ENCODE data around the gene ANLN.

The ANLN gene

DNA sequence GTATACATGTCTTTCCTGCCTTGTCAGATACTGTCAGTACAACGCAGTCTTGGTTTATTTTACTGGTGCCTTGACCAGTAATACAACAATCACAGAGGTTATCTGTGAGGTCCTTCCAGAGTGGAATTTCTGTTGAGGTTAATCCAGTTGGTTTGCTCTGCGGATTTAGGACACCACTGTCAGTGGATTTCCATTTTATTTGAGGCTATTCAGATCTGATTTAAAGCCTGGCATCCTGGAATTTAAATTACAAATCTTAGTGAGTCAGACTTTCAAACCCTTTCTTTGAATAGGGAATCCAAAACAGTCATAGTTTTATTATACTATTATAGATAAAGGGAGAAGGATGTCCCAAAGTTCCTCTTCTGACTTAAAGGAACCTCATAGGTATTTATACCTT lies 40.5 kb downstream of the ANLN start:
- Histone ChIP-seq H3K9me3 (ENCODE audit: insufficient read depth, low read length) (no peaks in the 10 kb centered on the region), H3K9me2 (replicated peaks; ENCODE audit: insufficient read depth, low read length) (no peaks in the 10 kb centered on the region), H3K27ac (ENCODE audit: low read depth, low read length) (no peak overlapping the region), H2AFZ (ENCODE audit: low read depth, low read length, severe bottlenecking) (no peak overlapping the region), H3K4me2 (ENCODE audit: low read depth, low read length, poor library complexity, severe bottlenecking) (no peak overlapping the region), H3K79me2 (ENCODE audit: insufficient read depth, low read length) (no peaks in the 10 kb centered on the region), H3K9ac (ENCODE audit: low read length) (no peak overlapping the region), H4K20me1 (ENCODE audit: low read depth, low read length) (no peaks in the 10 kb centered on the region), H3K36me3 (ENCODE audit: low read length) (peaks cover 89% of the 10 kb centered on the region), H3K4me3 (ENCODE audit: insufficient read depth, low read length, poor library complexity, severe bottlenecking) (no peak overlapping the region), H3F3A (ENCODE audit: insufficient read depth) (peaks cover 4% of the 10 kb centered on the region; the same call in 1 of the 2 replicates), H3K27me3 (ENCODE audit: low read length) (no peaks in the 10 kb centered on the region)
- no peak for TF ChIP-seq EZH2phosphoT487 (conservative IDR thresholded peaks at IDR 0.05; ENCODE audit: low read length)
- TF ChIP-seq, protein P1, sequence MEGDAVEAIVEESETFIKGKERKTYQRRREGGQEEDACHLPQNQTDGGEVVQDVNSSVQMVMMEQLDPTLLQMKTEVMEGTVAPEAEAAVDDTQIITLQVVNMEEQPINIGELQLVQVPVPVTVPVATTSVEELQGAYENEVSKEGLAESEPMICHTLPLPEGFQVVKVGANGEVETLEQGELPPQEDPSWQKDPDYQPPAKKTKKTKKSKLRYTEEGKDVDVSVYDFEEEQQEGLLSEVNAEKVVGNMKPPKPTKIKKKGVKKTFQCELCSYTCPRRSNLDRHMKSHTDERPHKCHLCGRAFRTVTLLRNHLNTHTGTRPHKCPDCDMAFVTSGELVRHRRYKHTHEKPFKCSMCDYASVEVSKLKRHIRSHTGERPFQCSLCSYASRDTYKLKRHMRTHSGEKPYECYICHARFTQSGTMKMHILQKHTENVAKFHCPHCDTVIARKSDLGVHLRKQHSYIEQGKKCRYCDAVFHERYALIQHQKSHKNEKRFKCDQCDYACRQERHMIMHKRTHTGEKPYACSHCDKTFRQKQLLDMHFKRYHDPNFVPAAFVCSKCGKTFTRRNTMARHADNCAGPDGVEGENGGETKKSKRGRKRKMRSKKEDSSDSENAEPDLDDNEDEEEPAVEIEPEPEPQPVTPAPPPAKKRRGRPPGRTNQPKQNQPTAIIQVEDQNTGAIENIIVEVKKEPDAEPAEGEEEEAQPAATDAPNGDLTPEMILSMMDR (IDR thresholded peaks at IDR 0.05; ENCODE audit: insufficient read depth, low read length, poor library complexity, severe bottlenecking): no peak

DNA sequence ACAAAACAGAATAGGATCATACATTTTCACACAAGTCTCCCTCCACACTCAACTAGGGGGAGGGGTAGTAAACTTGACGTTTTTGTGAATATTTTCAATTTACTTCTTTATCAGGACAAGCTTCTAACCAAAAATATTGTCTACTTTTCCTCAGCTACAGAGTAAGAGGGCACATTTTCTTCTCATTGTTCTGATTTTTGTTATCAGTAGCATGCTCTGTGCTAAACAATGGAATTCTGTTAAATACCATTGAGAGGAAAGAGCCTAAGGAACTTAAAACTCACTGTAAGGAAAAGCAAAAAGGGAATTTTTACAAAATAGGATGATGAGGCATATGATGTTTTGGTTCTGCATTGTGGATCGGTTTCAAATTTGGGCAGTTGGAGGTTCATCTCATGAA lies 41.2 kb downstream of the ANLN start:
- H4K20me1 ChIP-seq (ENCODE audit: low read depth, low read length): no peaks in the 10 kb centered on the region
- H3F3A ChIP-seq (ENCODE audit: insufficient read depth): peaks cover 5% of the 10 kb centered on the region; the same call in 1 of the 2 replicates
- no peak overlapping the region for H3K9ac ChIP-seq (ENCODE audit: low read length)
- no peaks in the 10 kb centered on the region for H3K27me3 ChIP-seq (ENCODE audit: low read length)
- no peaks in the 10 kb centered on the region for H3K9me2 ChIP-seq (replicated peaks; ENCODE audit: insufficient read depth, low read length)
- TF ChIP-seq EZH2phosphoT487 (conservative IDR thresholded peaks at IDR 0.05; ENCODE audit: low read length): no peak
- no peaks in the 10 kb centered on the region for H3K9me3 ChIP-seq (ENCODE audit: insufficient read depth, low read length)
- H3K4me2 ChIP-seq (ENCODE audit: low read depth, low read length, poor library complexity, severe bottlenecking): no peak overlapping the region
- H3K36me3 ChIP-seq (ENCODE audit: low read length): peaks cover 84% of the 10 kb centered on the region
- H3K79me2 ChIP-seq (ENCODE audit: insufficient read depth, low read length): no peaks in the 10 kb centered on the region
- H2AFZ ChIP-seq (ENCODE audit: low read depth, low read length, severe bottlenecking): no peak overlapping the region
- H3K4me3 ChIP-seq (ENCODE audit: insufficient read depth, low read length, poor library complexity, severe bottlenecking): no peak overlapping the region
- H3K27ac ChIP-seq (ENCODE audit: low read depth, low read length): no peak overlapping the region

DNA sequence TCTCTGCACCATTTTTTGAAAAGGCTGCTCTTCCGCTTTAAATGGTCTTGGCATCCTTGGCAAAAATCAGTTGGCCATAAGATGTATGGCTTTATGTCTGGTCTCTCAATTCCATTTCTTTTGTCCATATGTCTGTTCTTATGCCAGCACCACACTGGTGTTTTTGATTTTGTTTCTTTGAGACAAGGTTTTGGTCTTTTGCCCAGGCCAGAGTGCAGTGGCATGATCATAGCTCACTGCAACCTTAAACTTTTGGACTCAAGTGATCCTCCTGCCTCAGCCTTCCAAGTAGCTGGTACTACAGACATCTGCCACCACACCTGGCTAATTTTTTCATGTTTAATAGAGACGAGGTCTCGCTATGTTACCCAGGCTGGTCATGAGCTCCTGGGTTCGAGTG lies 48.5 kb downstream of the ANLN start:
- Histone ChIP-seq H3K27me3 (ENCODE audit: low read length) (no peaks in the 10 kb centered on the region), H3K9ac (ENCODE audit: low read length) (no peak overlapping the region), H3K9me2 (replicated peaks; ENCODE audit: insufficient read depth, low read length) (no peaks in the 10 kb centered on the region), H3K4me3 (ENCODE audit: insufficient read depth, low read length, poor library complexity, severe bottlenecking) (no peak overlapping the region), H3K79me2 (ENCODE audit: insufficient read depth, low read length) (peaks cover 14% of the 10 kb centered on the region; the same call in 1 of the 2 replicates), H2AFZ (ENCODE audit: low read depth, low read length, severe bottlenecking) (no peak overlapping the region), H3K27ac (ENCODE audit: low read depth, low read length) (no peak overlapping the region), H3F3A (ENCODE audit: insufficient read depth) (peaks cover 5% of the 10 kb centered on the region), H3K9me3 (ENCODE audit: insufficient read depth, low read length) (no peaks in the 10 kb centered on the region), H3K36me3 (ENCODE audit: low read length) (peaks cover 63% of the 10 kb centered on the region), H3K4me2 (ENCODE audit: low read depth, low read length, poor library complexity, severe bottlenecking) (no peak overlapping the region), H4K20me1 (ENCODE audit: low read depth, low read length) (no peaks in the 10 kb centered on the region)
- TF ChIP-seq, protein P1 (IDR thresholded peaks at IDR 0.05; ENCODE audit: insufficient read depth, low read length, poor library complexity, severe bottlenecking): no peak
- TF ChIP-seq EZH2phosphoT487 (conservative IDR thresholded peaks at IDR 0.05; ENCODE audit: low read length): no peak

DNA sequence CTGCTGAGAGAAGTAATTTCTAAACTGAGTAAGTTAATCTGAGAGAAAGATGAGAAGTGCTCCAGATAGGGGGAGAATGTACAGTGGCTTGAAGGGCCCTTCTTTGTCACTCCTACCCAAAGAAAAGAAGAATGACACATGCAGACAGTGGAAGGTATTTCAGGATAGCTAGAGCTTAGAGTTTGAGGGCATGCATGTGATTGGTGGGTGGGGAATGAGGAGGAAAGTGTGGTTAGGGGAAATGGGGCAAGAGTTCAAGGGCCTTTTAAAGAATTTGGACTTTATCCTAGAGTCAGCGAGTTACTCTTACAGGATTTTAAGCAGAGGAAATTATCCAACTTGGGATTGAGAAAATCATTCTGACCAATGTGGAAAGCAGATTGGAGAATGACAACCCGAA lies 50.0 kb downstream of the ANLN start:
- no peak for TF ChIP-seq EZH2phosphoT487 (conservative IDR thresholded peaks at IDR 0.05; ENCODE audit: low read length)
- TF ChIP-seq, protein P1 (IDR thresholded peaks at IDR 0.05; ENCODE audit: insufficient read depth, low read length, poor library complexity, severe bottlenecking): no peak
- peaks cover 62% of the 10 kb centered on the region for H3K36me3 ChIP-seq (ENCODE audit: low read length)

More for the DNA sequence above, 50.0 kb downstream of the ANLN start:
- Histone ChIP-seq H3K9ac (ENCODE audit: low read length) (no peak overlapping the region), H3K4me2 (ENCODE audit: low read depth, low read length, poor library complexity, severe bottlenecking) (no peak overlapping the region), H3K27me3 (ENCODE audit: low read length) (no peaks in the 10 kb centered on the region), H4K20me1 (ENCODE audit: low read depth, low read length) (no peaks in the 10 kb centered on the region), H3K4me3 (ENCODE audit: insufficient read depth, low read length, poor library complexity, severe bottlenecking) (no peak overlapping the region), H3K79me2 (ENCODE audit: insufficient read depth, low read length) (peaks cover 14% of the 10 kb centered on the region; the same call in 1 of the 2 replicates), H2AFZ (ENCODE audit: low read depth, low read length, severe bottlenecking) (no peak overlapping the region), H3K27ac (ENCODE audit: low read depth, low read length) (no peak overlapping the region), H3K9me2 (replicated peaks; ENCODE audit: insufficient read depth, low read length) (no peaks in the 10 kb centered on the region), H3F3A (ENCODE audit: insufficient read depth) (peaks cover 5% of the 10 kb centered on the region), H3K9me3 (ENCODE audit: insufficient read depth, low read length) (no peaks in the 10 kb centered on the region)

Measured in SU-DHL-6 (cell line).